ENCODE data around the gene STRAP.
"Not testable (repeated sequence)": the region's sequence is repeated elsewhere in the genome, so short reads cannot be mapped to it uniquely, and the experiment has no call there.

STRAP gene

DNA sequence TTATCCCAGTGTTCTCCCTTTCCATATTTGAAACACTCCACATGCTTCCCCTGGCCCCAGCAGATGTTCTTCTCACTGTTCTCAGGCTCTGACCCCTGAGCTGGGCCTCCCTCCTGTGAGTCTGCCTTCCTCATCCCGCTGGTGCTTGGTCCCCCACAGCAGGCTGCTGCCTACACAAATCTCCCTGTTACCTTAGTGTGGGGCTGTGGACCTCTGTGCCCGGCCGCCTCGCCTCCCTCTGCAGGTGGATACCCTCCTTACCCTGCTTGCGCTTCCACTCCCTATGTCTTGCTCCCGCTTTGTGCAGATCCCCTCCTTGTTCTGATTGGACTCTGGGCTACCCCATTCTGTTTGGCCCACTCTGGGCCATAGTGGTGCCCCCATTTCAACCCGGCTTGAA is 35.9 kb downstream of the STRAP start:
- FAIRE-seq (no peak), DNase-seq (ENCODE audit: insufficient read length, low spot score) (no peak)

DNA sequence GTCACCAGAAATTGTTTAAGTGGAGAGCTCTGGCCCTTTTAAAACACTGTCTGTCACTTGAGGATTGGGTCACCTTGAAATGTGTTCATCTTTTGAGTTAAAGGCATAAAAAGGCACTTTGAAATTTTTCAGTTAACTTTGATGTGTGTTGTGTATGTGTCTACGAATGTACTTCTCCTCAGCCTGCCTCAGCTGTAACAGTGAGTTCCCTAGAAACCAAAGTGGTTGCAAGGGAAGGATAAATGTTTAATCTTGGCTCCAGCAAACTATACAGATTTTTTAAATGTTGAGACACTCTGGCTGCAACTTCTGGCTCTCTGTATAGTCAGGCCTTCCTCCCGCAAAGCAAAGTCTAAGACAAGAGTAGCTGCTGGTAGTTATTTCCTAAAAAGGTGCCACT is 37.2 kb downstream of the STRAP start:
- DNase-seq (ENCODE audit: insufficient read length, low spot score) = no peak
- FAIRE-seq = no peak

DNA sequence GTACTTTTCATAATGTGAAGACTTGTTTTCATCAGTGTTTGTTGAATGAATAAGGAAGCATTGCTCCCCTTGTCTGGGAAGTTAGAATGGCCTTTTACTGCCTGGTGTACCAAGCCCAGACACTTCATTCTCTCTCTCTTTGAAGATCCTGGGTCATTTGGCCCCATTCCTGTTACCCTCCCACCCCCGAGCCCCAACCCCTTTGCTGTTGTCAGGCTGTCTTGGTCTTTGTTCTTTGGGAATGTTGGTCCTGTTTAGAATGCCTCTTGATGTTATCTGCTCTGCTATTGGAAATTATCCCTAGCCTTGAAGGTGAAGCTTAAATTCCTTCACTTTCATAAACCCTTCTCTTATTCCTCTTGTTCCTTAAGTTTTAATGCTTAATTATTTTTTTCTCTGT is 42.8 kb downstream of the STRAP start:
- no peak for DNase-seq (ENCODE audit: insufficient read length, low spot score)
- FAIRE-seq = no peak

GRCh38 chr12:15928346-15928745 is 46.2 kb downstream of the STRAP start:
- no peak for DNase-seq (ENCODE audit: insufficient read length, low spot score)
- FAIRE-seq = no peak

DNA sequence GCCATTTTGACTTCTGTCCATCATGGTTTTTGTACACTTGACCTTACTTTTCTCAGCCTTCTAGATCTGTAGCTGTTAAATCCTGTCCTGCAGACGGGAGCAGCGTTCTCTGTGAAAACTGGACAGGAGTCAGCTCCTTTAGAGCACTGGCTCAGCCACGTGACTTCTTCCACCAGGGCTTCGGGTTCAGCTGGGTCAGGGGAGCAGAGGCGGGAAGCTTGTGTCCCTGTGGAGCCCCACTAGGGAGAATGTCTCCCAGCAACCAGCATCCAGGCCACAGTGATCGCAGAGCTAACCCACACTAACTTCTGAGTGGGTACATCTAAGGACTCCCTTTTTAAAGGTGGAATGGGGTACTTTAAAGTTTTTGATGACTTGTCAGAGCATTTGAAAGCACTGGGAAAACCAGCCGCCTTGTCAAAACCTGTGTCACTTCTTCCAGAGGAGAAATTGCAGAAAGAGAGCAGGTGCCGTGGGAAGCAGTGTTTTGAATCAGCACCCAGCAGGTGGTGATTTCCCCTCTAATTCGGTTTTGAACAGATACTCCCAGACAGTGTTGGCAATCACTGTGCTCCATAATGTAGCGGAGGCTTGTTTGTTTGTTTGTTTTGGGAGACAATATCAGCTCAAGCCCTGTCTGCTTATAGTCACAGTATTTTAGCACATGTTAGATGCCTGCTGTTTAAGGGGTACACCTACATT is 46.8 kb downstream of the STRAP start:
- FAIRE-seq = no peak
- no peak for DNase-seq (ENCODE audit: insufficient read length, low spot score)

- FAIRE-seq (peak; percentile 73), DNase-seq (ENCODE audit: insufficient read length, low spot score) (no peak)
Measured at GRCh38 chr12:15931590-15932053, 49.4 kb downstream of the STRAP start.

GRCh38 chr12:15932327-15932726 is 50.1 kb downstream of the STRAP start:
- no peak for FAIRE-seq
- no peak for DNase-seq (ENCODE audit: insufficient read length, low spot score)

GRCh38 chr12:15932971-15933370 is 50.8 kb downstream of the STRAP start:
- peak; percentile 55 for FAIRE-seq
- no peak for DNase-seq (ENCODE audit: insufficient read length, low spot score)

- no peak for FAIRE-seq
- DNase-seq (ENCODE audit: insufficient read length, low spot score) = no peak
Measured at GRCh38 chr12:15933751-15934150, 51.6 kb downstream of the STRAP start.

DNA sequence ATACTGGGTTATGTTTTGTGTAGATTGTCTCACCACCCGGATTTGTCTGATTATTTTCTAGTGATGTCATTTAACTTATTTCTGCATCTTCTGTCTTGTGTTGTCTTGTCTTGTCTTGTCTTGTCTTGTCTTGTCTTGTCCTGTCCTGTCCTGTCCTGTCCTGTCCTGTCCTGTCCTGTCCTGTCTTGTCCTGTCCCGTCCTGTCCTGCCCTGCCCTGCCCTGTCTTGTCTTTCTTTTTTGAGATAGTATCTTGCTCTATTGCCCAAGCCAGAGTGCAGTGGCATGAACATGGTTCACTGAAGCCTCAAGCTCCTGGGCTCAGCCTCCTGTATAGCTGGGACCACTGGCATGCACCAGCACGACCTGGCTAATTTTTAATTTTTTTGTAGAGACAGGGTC is 54.6 kb downstream of the STRAP start:
- DNase-seq (ENCODE audit: insufficient read length, low spot score) = no peak
- FAIRE-seq = no peak

- FAIRE-seq (no peak), DNase-seq (ENCODE audit: insufficient read length, low spot score) (no peak)
Measured at GRCh38 chr12:15937902-15938301, 55.7 kb downstream of the STRAP start.

- FAIRE-seq (no peak), DNase-seq (ENCODE audit: insufficient read length, low spot score) (no peak)
Measured at GRCh38 chr12:15939111-15939510, 56.9 kb downstream of the STRAP start.

- DNase-seq (ENCODE audit: insufficient read length, low spot score) (no peak), FAIRE-seq (no peak)
Measured at GRCh38 chr12:15942475-15942874, 60.3 kb downstream of the STRAP start.

DNA sequence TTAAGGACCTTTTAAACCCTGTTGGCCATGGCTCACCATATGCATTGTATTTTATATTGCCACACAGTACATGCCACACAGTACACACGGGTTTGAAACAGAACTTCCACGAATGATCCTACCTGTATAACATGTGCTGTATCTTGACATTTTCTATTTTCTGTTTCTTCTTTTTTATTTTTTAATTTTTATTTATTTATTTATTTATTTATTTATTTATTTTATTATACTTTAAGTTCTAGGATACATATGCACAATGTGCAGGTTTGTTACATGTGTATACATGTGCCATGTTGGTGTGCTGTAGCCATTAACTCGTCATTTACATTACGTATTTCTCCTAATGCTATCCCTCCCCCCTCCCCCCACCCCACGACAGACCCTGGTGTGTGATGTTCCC is 61.3 kb downstream of the STRAP start:
- not testable (repeated sequence) for DNase-seq (ENCODE audit: insufficient read length, low spot score); FAIRE-seq

GRCh38 chr12:15948461-15948860 is 66.3 kb downstream of the STRAP start:
- not testable (repeated sequence) for FAIRE-seq; DNase-seq (ENCODE audit: insufficient read length, low spot score)
